ENCODE results near the gene PPP1R26. TPM values are rescaled to one million over a fixed set of nuclear protein-coding genes. Genes with fewer than 3 reads are reported as not detected.

The PPP1R26 gene
- total RNA-seq, 1 donor from 2014 or later = 6.7 TPM

DNA sequence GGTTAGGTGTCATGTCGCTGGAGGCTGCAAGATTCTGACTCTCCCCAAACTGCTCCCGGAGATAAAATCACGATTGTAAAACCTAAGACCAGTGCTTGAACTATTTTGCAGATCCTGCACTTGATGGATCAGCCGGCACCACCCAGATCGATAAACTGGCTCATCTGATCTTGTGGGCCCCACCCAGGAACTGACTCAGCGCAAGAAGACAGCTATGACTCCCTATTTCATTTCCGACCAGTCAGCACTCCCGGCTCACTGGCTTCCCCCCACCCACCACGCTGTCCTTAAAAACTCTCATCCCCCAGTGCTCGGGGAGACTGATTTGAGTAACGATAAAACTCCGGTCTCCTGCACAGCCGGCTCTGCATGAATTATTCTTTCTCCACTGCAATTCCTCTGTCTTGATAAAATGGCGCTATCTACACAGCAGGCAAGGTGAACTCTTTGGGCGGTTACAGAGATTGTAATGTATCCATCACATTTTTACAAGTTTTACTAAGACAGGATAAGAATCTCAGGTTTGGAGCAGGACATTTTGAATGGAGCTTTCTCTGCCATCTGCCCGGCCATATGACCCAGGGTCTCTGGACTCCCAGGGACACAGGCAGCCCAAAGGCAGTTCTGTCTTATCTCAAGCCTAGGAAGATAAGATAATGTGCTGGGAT, 10.6 kb upstream of the PPP1R26 start:
- no peak overlapping the region for H3K27ac Mint-ChIP-seq
- intact Hi-C loops (cut with micrococcal nuclease) = no loop called here
- H3K36me3 Mint-ChIP-seq (ENCODE audit: low read depth) = no peaks in the 10 kb centered on the region
- ATAC-seq (ENCODE audit: low read depth) (no peak), DNase-seq (no peak)
- TF ChIP-seq CTCF (IDR thresholded peaks at IDR 0.05) = no peak
- CTCF ChIA-PET = no interaction called here
- H3K4me3 Mint-ChIP-seq = no peak overlapping the region
- POLR2A ChIA-PET = interaction anchor here (0.7 kb wide), 1 partner anchor 14 kb away, joined by 5 read pairs; no protein-coding TSS in a partner anchor
- no peaks in the 10 kb centered on the region for H3K4me1 Mint-ChIP-seq
- peaks cover 40% of the 10 kb centered on the region for H3K27me3 Mint-ChIP-seq
- no peaks in the 10 kb centered on the region for H3K9me3 Mint-ChIP-seq

- no peak for DNase-seq
- H3K36me3 Mint-ChIP-seq (ENCODE audit: low read depth) = no peaks in the 10 kb centered on the region
- no peaks in the 10 kb centered on the region for H3K4me1 Mint-ChIP-seq
- ChIA-PET CTCF (no interaction called here), POLR2A (no interaction called here)
- no peaks in the 10 kb centered on the region for H3K9me3 Mint-ChIP-seq
- no peak overlapping the region for H3K4me3 Mint-ChIP-seq
- TF ChIP-seq CTCF (IDR thresholded peaks at IDR 0.05) = no peak
- no peak overlapping the region for H3K27ac Mint-ChIP-seq
- ATAC-seq (ENCODE audit: low read depth) = no peak
- intact Hi-C loops (cut with micrococcal nuclease) = no loop called here
- H3K27me3 Mint-ChIP-seq = peaks cover 30% of the 10 kb centered on the region
Measured at GRCh38 chr9:135471791-135472640, 7.6 kb upstream of the PPP1R26 start.

DNA sequence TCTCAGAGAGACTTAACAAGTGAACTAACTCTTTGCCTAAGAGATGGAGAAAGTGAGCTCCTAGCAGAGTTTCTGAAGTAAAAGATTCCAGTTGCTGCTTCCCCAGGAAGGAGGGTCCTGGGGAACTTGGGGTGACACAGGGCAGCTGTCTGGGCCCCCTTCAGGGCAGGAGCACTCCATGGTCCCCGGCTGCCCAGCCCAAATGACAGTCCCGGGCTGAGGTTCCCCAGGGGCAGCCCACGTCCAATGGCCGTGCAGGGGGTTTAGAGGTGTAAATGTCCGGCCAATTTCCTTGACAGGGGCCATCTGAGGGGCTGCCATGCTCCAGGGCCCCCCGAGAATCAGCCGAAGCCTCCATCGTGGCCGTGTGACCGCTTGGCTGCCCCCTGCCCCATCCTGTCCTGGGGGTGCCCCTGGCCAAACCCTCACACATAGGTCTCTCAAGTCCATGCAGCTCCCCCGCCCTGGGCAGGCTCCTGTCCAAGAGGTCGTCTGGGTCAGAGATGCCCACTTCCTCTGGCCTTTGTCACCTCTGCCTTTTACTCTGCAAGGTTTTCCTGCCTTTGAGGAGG, 5.5 kb upstream of the PPP1R26 start:
- ATAC-seq (ENCODE audit: low read depth) (no peak), DNase-seq (no peak)
- peaks cover 4% of the 10 kb centered on the region for H3K4me1 Mint-ChIP-seq
- CTCF ChIA-PET = interaction anchor here (1.5 kb wide), 1 partner anchor 31 kb away, joined by 3 read pairs; no protein-coding TSS in a partner anchor
- no peak overlapping the region for H3K4me3 Mint-ChIP-seq
- intact Hi-C loops (cut with micrococcal nuclease) = no loop called here
- TF ChIP-seq CTCF (IDR thresholded peaks at IDR 0.05) = no peak
- H3K9me3 Mint-ChIP-seq = no peaks in the 10 kb centered on the region
- no peak overlapping the region for H3K27ac Mint-ChIP-seq
- peaks cover 18% of the 10 kb centered on the region for H3K27me3 Mint-ChIP-seq
- POLR2A ChIA-PET = no interaction called here
- H3K36me3 Mint-ChIP-seq (ENCODE audit: low read depth) = peaks cover 2% of the 10 kb centered on the region

DNA sequence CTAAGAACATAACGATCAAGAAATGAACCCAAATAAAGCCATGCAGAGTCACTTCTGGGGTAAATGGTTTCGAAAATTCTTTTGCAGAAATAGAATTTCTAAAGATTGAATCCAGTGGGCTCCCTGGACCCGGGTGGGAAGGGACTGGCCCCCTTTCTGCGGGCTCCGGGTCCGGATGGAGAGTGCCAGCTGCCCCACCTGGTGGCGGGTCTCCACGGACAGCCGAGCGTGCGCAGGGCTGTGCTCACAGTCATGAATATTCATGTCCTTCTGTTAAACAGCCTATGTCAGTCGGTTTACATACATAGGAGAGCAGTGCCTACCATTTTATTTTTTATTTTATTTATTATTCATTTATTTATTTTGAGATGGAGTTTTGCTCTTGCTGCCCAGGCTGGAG, 4.7 kb upstream of the PPP1R26 start:
- CTCF ChIA-PET = no interaction called here
- H3K9me3 Mint-ChIP-seq = no peaks in the 10 kb centered on the region

More for the DNA sequence above, 4.7 kb upstream of the PPP1R26 start:
- POLR2A ChIA-PET = no interaction called here
- DNase-seq = peak; percentile 24
- no peak overlapping the region for H3K4me3 Mint-ChIP-seq
- intact Hi-C loops (cut with micrococcal nuclease) = no loop called here
- H3K36me3 Mint-ChIP-seq (ENCODE audit: low read depth) = peaks cover 2% of the 10 kb centered on the region
- peaks cover 4% of the 10 kb centered on the region for H3K4me1 Mint-ChIP-seq
- H3K27me3 Mint-ChIP-seq = peaks cover 16% of the 10 kb centered on the region
- H3K27ac Mint-ChIP-seq = no peak overlapping the region
- no peak for TF ChIP-seq CTCF (IDR thresholded peaks at IDR 0.05)
- peak; percentile 66 for ATAC-seq (ENCODE audit: low read depth)
